Measurements from ENCODE around the gene LAMA5. TPM values are rescaled to one million over a fixed set of nuclear protein-coding genes. Genes with fewer than 3 reads are reported as not detected.

Gene LAMA5
- total RNA-seq, 1 donor from 2014 or later, result 12.1 TPM

GRCh38 chr20:62286493-62287064 lies 80.5 kb downstream of the LAMA5 start:
- no peak for DNase-seq (ENCODE audit: low spot score)
- Mint-ChIP-seq H3K27me3 (ENCODE audit: insufficient read depth, low read depth) (peaks cover 3% of the 10 kb centered on the region), H3K27ac (no peak overlapping the region), H3K4me3 (no peak overlapping the region), H3K36me3 (peaks cover 24% of the 10 kb centered on the region), H3K4me1 (no peaks in the 10 kb centered on the region), H3K9me3 (no peaks in the 10 kb centered on the region)
- TF ChIP-seq EZH2phosphoT487 (IDR thresholded peaks at IDR 0.05), result no peak
- TF ChIP-seq EZH2 (IDR thresholded peaks at IDR 0.05), result no peak
- no peak for TF ChIP-seq CTCF (IDR thresholded peaks at IDR 0.05)
- Histone ChIP-seq H3F3A (ENCODE audit: low read depth) (no peaks in the 10 kb centered on the region), H2AFZ (replicated peaks) (no peak overlapping the region), H3K4me1 (no peaks in the 10 kb centered on the region), H3K9me3 (ENCODE audit: low read depth) (no peaks in the 10 kb centered on the region), H4K20me1 (ENCODE audit: low read depth) (no peaks in the 10 kb centered on the region), H3K9ac (no peak overlapping the region), H3K79me2 (ENCODE audit: low read depth) (no peaks in the 10 kb centered on the region), H3K4me2 (no peak overlapping the region), H3K27me3 (no peaks in the 10 kb centered on the region), H3K36me3 (no peaks in the 10 kb centered on the region), H3K27ac (no peak overlapping the region), H3K4me3 (no peak overlapping the region)

- Histone ChIP-seq H3K27me3 (no peaks in the 10 kb centered on the region), H3K9me3 (ENCODE audit: low read depth) (no peaks in the 10 kb centered on the region), H3K4me3 (no peak overlapping the region), H3K4me2 (no peak overlapping the region), H3K9ac (no peak overlapping the region), H3K4me1 (no peaks in the 10 kb centered on the region), H4K20me1 (ENCODE audit: low read depth) (no peaks in the 10 kb centered on the region), H3K36me3 (no peaks in the 10 kb centered on the region), H2AFZ (replicated peaks) (no peak overlapping the region), H3F3A (ENCODE audit: low read depth) (no peaks in the 10 kb centered on the region), H3K79me2 (ENCODE audit: low read depth) (no peaks in the 10 kb centered on the region), H3K27ac (no peak overlapping the region)
- DNase-seq (ENCODE audit: low spot score), result no peak
- Mint-ChIP-seq H3K36me3 (peaks cover 25% of the 10 kb centered on the region), H3K27ac (no peak overlapping the region), H3K4me3 (no peak overlapping the region), H3K27me3 (ENCODE audit: insufficient read depth, low read depth) (peaks cover 3% of the 10 kb centered on the region), H3K9me3 (no peaks in the 10 kb centered on the region), H3K4me1 (no peaks in the 10 kb centered on the region)
- TF ChIP-seq EZH2 (IDR thresholded peaks at IDR 0.05), result no peak
- TF ChIP-seq CTCF (IDR thresholded peaks at IDR 0.05), result no peak
- no peak for TF ChIP-seq EZH2phosphoT487 (IDR thresholded peaks at IDR 0.05)
These were observed 81.4 kb downstream of the LAMA5 start for GRCh38 chr20:62285722-62286121.

- no peak for TF ChIP-seq EZH2 (IDR thresholded peaks at IDR 0.05)
- no peak for TF ChIP-seq CTCF (IDR thresholded peaks at IDR 0.05)
- no peak for TF ChIP-seq EZH2phosphoT487 (IDR thresholded peaks at IDR 0.05)
- no peaks in the 10 kb centered on the region for H4K20me1 ChIP-seq (ENCODE audit: low read depth)
- H3K9me3 ChIP-seq (ENCODE audit: low read depth), result no peaks in the 10 kb centered on the region
- Mint-ChIP-seq H3K36me3 (peaks cover 25% of the 10 kb centered on the region), H3K4me3 (no peak overlapping the region), H3K27ac (no peak overlapping the region), H3K9me3 (no peaks in the 10 kb centered on the region), H3K4me1 (no peaks in the 10 kb centered on the region), H3K27me3 (ENCODE audit: insufficient read depth, low read depth) (peaks cover 3% of the 10 kb centered on the region)
- H3K36me3 ChIP-seq, result no peaks in the 10 kb centered on the region
- no peak overlapping the region for H3K4me2 ChIP-seq
- no peak overlapping the region for H3K4me3 ChIP-seq
- no peak overlapping the region for H2AFZ ChIP-seq (replicated peaks)
- no peak overlapping the region for H3K9ac ChIP-seq
- no peak overlapping the region for H3K27ac ChIP-seq
- no peaks in the 10 kb centered on the region for H3F3A ChIP-seq (ENCODE audit: low read depth)
- H3K27me3 ChIP-seq, result no peaks in the 10 kb centered on the region
- no peaks in the 10 kb centered on the region for H3K4me1 ChIP-seq
- H3K79me2 ChIP-seq (ENCODE audit: low read depth), result no peaks in the 10 kb centered on the region
- no peak for DNase-seq (ENCODE audit: low spot score)
These were observed 82.0 kb downstream of the LAMA5 start for GRCh38 chr20:62285151-62285550.

Data from neural progenitor cell (in vitro differentiated cells).